HG02678 (cell line): ENCODE measurements around the gene SPINK9.
"Not testable (repeated sequence)": the region's sequence is repeated elsewhere in the genome, so short reads cannot be mapped to it uniquely, and the experiment has no call there.

Experiments
- ATAC-seq: cut with Tn5 transposase; IDR thresholded peaks from one replicate; pipeline ENCODE4 v1.9.1; 2021; ENCODE audit warnings: mild to moderate bottlenecking, moderate library complexity; ENCODE audit not compliant: unreplicated experiment

Gene SPINK9

GRCh38 chr5:148335259-148335658 is at the start of gene SPINK9:
SPINK9 (plus strand) TSS chr5:148335559; CDS start chr5:148335614, 55 bp downstream.
- no peak for ATAC-seq

- no peak for ATAC-seq
Observed at GRCh38 chr5:148290271-148291195, 44.8 kb upstream of the SPINK9 start.

- ATAC-seq = no peak
Observed at GRCh38 chr5:148297731-148298130, 37.6 kb upstream of the SPINK9 start.

GRCh38 chr5:148306446-148306845 is 28.9 kb upstream of the SPINK9 start:
- no peak for ATAC-seq

- ATAC-seq = no peak
Observed at GRCh38 chr5:148309019-148309418, 26.3 kb upstream of the SPINK9 start.

- no peak for ATAC-seq
Observed at GRCh38 chr5:148309746-148310145, 25.6 kb upstream of the SPINK9 start.

- ATAC-seq = no peak
Observed at GRCh38 chr5:148311484-148311883, 23.9 kb upstream of the SPINK9 start.

GRCh38 chr5:148312153-148312552 is 23.2 kb upstream of the SPINK9 start, which contains the start of gene SPINK7:
SPINK7 (plus strand) TSS chr5:148312423; CDS start chr5:148312484, 61 bp downstream.
- no peak for ATAC-seq

- no peak for ATAC-seq
Observed at GRCh38 chr5:148314187-148314586, 21.2 kb upstream of the SPINK9 start.

GRCh38 chr5:148314731-148315130 is 20.6 kb upstream of the SPINK9 start:
- no peak for ATAC-seq

- ATAC-seq = not testable (repeated sequence)
Observed at GRCh38 chr5:148320011-148320963, 15.1 kb upstream of the SPINK9 start.

- no peak for ATAC-seq
Observed at GRCh38 chr5:148333262-148333849, 2.0 kb upstream of the SPINK9 start.

GRCh38 chr5:148336704-148337435 is 1.5 kb downstream of the SPINK9 start:
- ATAC-seq = no peak

GRCh38 chr5:148342371-148343045 is 7.1 kb downstream of the SPINK9 start:
- ATAC-seq = no peak

GRCh38 chr5:148343046-148343407 is 7.7 kb downstream of the SPINK9 start:
- ATAC-seq = no peak

- ATAC-seq = no peak
Observed at GRCh38 chr5:148343603-148344487, 8.5 kb downstream of the SPINK9 start.

GRCh38 chr5:148347706-148348105 is 12.3 kb downstream of the SPINK9 start:
- no peak for ATAC-seq

GRCh38 chr5:148352696-148353095 is 17.3 kb downstream of the SPINK9 start:
- no peak for ATAC-seq

- ATAC-seq = no peak
Observed at GRCh38 chr5:148353634-148354033, 18.3 kb downstream of the SPINK9 start.
